Measurements from ENCODE around the gene GYG2. TPM values are rescaled to one million over a fixed set of nuclear protein-coding genes. Genes with fewer than 3 reads are reported as not detected.
"Not testable (repeated sequence)": the region's sequence is repeated elsewhere in the genome, so short reads cannot be mapped to it uniquely, and the experiment has no call there.

The GYG2 gene
- polyA plus RNA-seq, 3 donors = 15.2 to 18.1 (median 17.1) TPM

DNA sequence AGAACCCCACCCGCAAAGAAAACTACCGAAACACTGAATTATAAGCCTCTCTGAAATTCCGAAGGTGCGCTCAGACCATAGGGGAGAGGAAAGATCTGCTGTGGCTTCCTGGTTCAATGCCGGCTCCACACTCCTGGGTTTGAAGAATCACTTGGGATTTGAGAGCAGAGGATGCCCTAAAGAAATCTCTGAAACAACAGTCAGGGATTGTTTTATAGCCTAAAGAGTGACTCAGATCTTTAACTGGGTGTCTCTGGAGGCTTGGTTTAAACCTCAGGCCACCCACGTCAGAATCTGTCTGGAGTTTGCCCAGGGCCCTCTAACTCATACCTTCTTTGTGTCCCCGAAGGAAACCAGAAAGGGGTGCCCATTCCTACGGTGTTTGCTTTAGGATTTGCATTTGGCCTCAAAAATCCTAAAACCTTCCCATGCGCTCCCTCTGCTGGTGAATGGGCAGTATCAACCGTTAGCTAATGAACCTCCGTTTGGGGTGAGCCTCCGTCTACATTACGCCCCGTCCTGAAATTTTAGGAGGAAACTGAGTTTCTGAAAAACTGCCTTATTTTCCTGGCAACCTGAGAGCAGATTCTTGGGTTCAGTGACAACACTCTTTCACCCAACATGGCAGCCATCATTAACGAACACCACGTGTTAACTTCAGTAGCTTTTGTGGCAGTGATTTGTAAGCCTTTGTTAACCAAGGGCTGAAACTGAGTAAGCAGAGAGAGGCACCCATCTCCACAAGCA lies 16.4 kb upstream of the GYG2 start:
- DNase-seq (ENCODE audit: low read depth in 3 of 3, low spot score in 2 of 3) = not testable (repeated sequence)

DNA sequence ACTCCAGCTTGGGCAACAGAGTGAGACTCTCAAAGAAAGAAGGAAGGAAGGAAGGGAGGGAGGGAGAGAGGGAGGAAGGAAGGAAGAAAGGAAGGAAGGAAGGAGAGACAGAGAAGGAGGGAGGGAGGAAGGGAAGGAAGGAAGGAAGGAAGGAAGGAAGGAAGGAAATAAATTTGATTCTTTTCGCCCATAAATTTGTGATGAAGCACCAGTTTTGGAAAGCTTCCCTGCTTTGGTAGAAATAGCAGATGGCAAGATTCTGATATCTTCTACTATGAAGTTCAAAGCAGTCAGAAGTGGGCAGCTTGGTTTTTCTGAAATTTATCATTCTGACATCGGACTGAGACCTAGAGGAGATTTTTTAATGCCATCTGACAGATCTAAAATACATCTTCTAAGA lies 11.7 kb upstream of the GYG2 start:
- no peak for DNase-seq (ENCODE audit: low read depth in 3 of 3, low spot score in 2 of 3)

DNA sequence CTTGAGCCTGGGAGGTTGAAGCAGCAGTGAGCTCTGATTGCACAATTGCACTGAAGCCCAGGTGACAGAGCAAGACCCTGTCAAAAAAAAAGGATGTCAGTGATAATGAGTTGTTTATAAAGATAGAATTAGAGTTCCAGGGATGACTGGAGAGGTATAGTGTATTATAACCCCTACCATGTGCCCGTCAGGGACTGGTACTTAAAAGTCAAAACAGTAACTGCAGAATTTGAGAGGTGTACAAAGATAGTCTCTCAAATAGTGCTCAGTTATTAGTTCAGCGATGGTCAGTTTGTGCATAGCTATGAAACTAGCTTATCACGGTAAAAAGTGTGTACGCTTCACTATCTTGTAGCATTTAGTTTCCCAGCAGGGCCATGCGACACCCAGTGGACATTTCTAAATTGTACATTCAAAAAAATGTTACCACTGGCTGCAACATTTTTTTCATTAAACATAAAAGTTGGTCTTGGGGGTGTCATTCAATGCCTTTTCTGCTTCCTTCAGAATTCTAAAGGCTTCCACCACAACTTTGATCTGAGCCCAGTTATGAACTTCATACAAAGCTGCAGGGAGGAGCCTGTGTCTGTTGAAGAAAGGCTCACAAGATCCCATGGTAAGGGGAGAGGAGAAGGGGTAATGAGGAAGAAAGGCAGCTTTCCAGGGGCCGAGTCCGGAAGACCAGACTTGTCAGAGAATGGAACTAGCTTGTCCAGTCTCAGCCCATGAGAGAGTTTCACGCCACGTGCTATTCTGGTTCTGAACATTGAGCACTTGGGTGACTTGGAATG lies 9.2 kb upstream of the GYG2 start:
- no peak for DNase-seq (ENCODE audit: low read depth in 3 of 3, low spot score in 2 of 3)

DNA sequence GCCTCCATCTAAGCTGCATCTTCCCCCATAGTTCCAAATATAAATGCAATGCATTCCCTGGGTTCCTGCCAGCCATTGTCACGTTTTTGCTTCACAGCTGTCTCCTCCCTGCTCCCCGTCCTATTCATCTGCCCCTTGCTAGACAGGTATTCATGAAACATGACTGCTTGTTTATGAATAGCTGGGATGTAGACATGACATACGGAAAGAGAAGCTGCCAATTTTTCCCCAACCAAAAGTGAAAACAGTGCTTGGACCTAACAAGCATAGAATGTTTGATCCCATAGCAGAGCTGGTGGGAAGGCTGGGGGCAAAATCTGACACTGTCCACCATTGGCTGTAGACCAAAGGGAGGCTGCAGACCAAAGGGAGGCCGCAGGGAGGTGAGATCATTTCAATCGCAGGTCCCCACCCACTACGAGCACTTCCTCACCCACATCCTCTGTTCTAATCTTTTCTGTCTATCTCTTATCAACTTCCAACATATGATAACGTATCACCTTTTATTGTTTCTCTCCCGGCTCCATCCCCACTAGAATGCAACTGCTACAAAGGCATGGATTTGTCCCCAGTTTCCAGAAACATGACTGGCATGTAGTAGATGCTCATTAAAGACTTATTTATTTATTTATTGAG lies 8.5 kb upstream of the GYG2 start:
- no peak for DNase-seq (ENCODE audit: low read depth in 3 of 3, low spot score in 2 of 3)

DNA sequence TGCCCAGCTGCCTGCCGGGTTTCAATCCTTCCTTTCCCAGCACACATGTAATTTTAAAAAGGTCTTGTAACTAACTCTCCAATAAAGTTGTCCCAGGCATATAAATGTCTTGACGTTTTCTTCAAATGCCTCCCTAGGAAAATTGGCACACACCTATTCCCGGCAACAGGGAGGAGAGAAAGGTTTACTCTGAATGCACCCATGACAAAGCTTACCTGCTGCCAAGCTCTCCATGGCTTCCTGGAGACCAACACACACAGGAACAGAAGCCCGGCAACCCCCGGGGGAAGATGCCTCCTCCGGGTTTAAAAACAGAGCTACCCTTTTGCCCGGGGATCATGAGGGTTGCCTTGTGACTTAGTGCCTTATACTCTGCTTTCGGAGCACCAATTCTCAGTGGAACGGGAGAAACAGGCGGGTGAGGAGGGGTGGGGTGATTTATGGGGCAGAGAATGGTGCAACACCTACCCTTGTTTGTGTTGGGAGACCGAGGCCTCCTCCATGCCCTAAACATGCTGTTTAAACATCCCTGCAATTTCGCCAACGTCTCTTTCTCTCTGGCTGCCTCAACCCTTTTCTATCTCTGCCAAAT lies 4.8 kb upstream of the GYG2 start:
- DNase-seq (ENCODE audit: low read depth in 3 of 3, low spot score in 2 of 3) = no peak

DNA sequence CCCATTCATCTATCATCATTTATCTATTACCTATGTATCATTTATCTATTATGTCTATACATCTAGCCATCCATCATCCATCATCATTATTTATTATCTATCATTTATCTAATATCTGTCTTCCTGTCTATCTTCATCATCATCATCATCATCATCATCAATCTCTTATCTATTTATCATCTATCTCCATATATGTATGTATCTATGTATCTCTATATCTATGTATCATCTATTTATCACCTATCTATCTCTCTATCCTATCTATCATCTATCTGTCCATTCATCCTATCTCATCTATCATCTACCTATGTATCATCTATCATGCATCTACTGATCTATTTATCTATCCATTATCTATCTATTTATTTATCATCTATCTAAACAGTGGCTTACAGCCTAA lies 3.8 kb upstream of the GYG2 start:
- DNase-seq (ENCODE audit: low read depth in 3 of 3, low spot score in 2 of 3) = no peak

DNA sequence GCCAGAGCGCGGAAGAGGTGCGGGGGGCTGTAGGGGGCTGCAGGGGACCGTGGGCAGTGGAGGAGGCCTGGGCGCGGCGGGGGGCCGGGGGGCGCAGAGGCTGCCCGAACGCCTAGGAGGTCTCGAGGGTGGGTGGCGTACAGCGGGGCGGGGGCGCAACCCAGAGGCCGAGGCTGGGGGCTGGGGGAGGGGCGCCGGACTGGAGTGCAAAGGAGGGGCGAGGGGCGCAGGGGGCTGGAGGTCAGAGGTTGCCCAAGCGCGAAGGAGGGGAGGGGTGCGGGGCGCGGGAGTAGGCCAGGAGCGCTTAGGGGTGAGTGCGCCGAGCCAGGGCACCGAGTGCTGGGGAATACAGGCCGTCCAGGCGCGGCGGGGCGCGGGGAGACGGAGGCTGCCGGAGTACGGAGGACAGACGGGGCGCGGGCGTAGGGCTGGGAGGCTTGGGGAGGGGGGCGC lies 255 bp downstream of the GYG2 start:
- no peak for DNase-seq (ENCODE audit: low read depth in 3 of 3, low spot score in 2 of 3)

DNA sequence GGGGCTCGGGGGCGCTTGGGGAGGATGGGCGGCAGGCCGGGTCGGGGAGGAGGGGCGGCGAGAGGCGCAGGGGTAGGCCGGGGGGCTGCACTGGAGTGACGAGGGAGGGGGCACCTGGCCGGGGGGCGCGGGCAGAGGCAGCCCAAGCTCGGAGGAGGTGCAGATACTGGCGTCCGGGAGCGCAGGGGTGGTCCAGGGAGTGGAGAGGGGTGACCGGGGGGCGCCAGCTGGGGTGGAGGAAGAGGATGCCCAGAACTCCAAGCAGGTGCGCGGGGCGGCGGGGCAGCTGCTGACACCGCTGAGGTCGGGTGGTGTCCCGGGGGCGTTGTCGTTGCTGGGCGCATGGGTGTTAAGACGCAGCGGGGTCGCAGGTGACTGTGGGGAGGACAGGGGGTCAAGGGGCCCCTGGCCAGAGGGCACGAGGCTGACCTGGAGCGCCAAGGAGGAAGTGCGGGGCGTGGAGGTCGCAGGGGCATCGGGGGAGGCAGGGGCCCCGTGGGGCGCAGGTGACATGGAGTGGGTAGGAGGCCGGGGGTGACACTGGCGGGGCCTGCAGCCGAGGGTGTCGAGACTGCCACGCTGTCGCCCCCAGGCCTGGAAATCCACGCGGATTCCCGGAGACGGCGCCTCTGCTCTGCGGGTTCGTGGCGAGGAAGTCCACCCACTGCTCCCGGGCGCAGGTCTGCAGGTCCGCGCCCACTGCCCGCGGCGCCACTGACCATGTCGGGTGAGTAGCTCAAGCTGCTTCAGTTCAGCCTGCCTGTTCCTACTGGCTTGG lies 928 bp downstream of the GYG2 start:
- DNase-seq (ENCODE audit: low read depth in 3 of 3, low spot score in 2 of 3) = no peak

DNA sequence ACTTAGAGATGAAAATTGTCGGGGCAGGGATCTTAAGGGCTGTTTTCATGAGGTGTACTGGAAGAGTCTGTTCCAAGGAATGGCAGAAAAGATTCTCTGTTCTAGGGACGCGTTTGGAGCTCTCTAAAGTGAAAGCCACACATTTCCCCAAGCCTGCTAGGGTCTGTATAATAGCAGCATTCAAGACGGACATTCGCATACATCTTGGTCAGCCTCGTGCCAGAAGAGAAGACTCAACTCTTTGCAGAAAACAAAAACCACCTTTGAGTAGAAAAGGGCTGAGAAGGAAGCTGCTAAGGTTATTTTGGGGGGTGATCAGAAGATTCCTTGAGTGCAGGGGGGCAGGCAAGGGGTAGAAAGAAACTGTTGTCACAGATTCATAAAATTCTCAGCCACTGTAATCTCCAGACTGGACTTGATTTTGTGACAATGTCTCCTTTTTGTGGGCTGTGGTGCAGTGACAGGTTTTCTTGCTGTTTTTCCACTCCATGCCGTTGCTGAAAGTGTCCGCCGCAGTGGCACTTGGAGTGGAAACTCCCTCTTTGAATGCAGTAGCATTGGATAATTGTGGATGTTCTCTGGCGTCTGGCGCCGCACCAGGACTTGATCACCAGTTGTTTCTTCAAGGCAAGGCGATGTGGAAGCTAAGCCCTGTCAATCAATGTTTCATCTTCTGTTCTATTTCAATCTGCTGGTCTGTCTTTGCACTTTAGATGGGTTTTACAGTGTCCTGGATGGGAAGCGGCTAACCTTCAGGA lies 2.9 kb downstream of the GYG2 start:
- DNase-seq (ENCODE audit: low read depth in 3 of 3, low spot score in 2 of 3) = no peak

DNA sequence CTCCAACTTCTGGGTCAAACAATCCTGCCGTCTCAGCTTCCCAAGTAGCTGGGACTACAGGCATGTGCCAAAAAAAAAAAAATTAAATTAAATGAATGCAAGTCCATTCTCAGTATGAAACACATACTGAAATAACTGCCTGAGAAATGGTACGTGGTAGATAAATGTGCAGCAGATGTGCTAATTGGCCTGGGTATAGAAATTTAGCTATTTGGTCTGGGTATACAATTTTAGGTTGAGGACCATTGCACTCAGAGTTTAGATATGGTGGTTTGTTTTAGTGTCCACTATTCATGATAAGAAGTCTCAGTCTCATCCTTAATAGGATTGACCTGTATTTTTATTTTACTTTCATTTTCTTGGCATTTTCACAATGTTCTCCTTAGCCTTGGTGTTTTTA lies 9.2 kb downstream of the GYG2 start:
- DNase-seq (ENCODE audit: low read depth in 3 of 3, low spot score in 2 of 3) = no peak

DNA sequence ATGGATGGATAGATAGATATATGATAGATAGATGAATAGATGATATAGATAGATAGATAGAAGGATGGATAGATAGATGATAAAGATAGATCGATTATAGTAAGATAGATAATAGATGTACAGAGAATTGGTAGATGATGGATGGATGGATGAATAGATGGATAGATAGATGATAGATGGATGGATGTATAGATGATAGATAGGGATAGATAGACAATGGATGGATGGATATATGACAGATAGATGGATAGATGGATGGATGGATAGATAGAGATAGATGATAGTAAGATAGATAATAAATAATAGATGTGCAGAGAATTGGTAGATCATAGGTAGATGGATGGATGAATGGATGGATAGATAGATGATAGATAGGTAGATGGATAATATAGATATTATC lies 12.2 kb downstream of the GYG2 start:
- no peak for DNase-seq (ENCODE audit: low read depth in 3 of 3, low spot score in 2 of 3)

DNA sequence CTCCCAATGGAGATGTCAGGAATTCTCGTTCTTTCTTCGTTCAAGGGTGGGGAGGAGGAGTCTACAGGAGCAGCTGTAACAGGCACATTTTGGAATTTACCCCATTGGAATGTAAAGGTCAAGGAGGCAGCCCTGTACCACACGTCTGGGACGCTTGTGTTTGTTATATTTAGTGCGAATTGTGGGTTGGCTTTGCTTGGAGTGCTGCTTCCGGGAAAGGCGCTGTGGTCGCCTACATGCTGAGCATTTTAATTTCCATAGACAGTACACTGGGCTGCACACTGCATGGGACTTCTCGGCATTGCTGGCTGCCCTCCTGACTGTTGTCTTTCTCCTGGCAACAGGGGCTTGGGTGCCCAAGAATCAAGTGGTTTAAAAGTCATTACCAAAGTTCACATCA lies 12.8 kb downstream of the GYG2 start:
- DNase-seq (ENCODE audit: low read depth in 3 of 3, low spot score in 2 of 3) = no peak

DNA sequence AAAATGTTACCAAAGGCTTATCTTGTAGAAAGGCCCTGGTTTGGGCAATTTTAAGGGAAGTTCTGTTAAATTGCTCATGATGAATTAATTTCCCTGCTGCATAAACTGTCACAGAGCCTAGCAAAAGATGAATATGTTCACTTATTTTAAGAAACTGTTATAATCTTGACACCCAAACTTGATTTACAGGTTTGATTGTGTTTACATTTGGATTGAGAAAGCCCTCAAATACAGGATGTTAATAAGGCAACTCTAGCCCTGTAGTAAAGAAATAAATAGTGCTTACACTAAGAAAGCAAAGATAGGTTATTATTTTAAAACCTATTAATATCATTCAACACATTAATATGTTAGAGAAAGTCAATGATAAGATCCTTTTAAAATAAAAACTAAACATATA lies 18.3 kb downstream of the GYG2 start:
- no peak for DNase-seq (ENCODE audit: low read depth in 3 of 3, low spot score in 2 of 3)

DNA sequence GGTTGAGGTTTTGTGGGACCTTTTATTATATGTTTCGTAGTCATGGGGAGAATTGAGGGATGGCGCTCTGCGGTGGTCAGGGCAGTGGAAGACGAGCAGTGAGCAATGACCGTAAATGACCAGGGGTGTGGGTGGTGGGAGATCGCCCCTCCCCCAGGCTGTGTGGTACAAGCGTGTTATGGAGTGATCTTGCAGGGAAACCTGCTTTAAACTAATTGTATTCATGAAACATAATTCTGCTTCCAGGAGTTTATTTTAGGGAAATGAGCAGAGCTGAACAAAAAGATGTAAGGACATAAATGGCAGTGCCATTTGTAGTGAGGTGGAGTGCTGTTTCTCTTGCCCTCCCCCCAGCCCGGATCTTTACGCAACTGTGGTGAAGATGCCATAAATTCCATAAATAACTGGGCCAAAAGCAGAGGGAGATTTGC lies 20.2 kb downstream of the GYG2 start:
- no peak for DNase-seq (ENCODE audit: low read depth in 3 of 3, low spot score in 2 of 3)

DNA sequence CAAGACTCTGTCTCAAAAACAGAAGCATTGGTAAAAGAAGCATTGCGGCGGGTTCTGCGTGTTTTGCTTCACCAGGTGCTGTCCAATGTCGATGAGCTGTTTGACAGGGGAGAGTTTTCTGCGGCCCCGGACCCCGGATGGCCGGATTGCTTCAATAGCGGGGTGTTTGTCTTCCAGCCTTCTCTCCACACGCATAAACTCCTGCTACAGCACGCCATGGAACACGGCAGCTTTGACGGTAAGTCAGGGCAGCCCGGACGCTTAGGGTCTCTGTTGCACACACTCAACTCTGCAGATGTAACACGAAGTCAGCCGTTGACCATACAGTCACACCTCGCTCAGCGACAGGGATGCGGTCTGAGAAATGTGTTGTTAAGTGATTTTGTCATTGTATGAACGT lies 26.2 kb downstream of the GYG2 start:
- no peak for DNase-seq (ENCODE audit: low read depth in 3 of 3, low spot score in 2 of 3)

DNA sequence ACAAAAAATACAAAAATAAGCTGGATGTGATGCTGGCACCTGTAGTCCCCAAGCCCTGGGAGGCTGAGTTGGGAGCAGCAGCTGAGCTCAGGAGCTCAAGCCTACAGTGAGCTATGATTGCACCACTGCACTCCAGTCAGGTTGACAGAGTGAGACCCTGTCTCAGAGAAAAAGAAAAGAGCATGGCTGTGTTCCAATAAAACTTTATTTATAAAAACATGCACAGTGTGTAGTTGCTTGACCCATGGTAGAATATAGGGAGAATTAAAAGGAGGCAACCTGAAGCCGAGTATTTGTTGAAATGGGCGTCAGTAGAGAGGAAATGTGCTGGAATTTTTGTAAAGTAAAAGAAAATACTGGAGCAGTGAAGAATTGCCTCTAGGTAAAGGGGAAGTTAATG lies 27.0 kb downstream of the GYG2 start:
- no peak for DNase-seq (ENCODE audit: low read depth in 3 of 3, low spot score in 2 of 3)

DNA sequence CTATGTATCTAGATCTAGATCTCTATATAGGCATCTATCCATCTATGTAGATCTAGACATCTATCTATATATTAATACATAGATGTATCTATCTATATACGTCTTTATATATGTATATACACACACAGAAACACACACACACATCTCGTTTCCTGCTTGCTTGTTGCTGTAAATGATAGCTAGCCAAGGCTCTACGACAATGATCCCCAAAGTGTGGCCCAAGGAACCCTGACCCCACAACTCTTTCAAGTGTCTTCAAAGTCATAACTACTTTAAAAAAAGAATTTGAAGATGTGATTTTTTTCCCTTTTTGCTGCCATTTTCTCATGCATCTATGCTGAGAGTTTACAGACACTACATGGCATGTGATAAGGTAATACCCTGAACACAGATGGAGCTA lies 28.8 kb downstream of the GYG2 start:
- DNase-seq (ENCODE audit: low read depth in 3 of 3, low spot score in 2 of 3) = no peak

DNA sequence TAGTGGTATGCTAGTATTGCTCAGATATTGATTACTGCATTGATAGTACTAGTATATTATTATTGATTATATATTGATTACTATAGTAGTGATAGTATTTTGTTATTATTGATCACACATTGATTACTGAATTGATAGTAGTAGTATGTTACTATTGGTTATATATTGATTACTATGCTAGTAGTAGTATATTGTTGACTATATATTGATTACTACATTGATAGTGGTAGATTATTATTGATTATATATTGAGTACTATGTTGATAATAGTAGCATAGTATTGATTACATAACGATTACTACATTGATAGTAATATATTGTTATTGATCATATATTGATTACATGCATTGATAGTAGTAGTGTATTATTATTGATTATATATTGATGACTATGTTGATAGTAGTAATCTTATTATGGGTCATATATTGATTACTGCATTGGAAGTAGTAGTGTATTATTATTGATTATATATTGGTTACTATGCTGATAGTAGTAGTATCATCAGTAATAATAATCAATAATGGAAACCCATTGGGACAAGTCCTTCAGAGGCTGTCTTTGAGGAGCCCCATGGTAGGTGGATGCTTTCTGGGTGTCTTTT lies 30.6 kb downstream of the GYG2 start:
- no peak for DNase-seq (ENCODE audit: low read depth in 3 of 3, low spot score in 2 of 3)

DNA sequence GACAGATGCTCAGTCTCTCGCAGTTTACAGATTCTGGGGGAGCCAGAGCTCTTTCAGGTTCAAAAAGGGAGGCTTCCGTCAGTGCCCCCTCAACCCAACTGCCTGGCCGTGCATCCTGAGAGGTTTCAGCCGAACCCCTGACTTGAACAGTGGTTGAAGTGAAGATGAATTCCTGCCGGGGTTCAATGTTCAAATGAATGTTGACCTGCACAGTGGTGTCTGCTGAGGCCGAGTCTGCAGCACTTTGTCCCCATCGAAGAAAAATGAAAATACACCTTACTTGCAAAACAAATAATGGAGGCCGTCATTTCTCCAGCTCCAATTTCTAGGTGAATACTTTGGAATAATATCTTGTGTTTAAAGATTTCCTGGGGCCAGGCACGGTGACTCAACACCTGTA lies 33.7 kb downstream of the GYG2 start:
- no peak for DNase-seq (ENCODE audit: low read depth in 3 of 3, low spot score in 2 of 3)

Data from right renal cortex interstitium (tissue), 3 donors.